Activated T-helper 17 cell treated with anti-CD3 and anti-CD28 coated beads, Interleukin-2, amount 50 U/mL, for 72 hours (primary cell): ENCODE data around the gene COPG2. TPM values are rescaled to one million over a fixed set of nuclear protein-coding genes. Genes with fewer than 3 reads are reported as not detected.
"Not testable (repeated sequence)": the region's sequence is repeated elsewhere in the genome, so short reads cannot be mapped to it uniquely, and the experiment has no call there.

Experiments used
- ATAC-seq: fragments of 150-1000 bp; cut with Tn5 transposase; replicated peaks from 2 replicates; pipeline ENCODE4 v1.10.0; 2021; ENCODE audit warnings: mild to moderate bottlenecking, moderate library complexity
- H3K27ac Mint-ChIP-seq: one replicate; pipeline ENCODE4 v1.8.0; 2022; ENCODE audit warnings: mixed read lengths
- H3K27me3 Mint-ChIP-seq: one replicate; pipeline ENCODE4 v1.8.0; 2022; ENCODE audit warnings: mixed read lengths
- H3K36me3 Mint-ChIP-seq: one replicate; pipeline ENCODE4 v1.8.0; 2022; ENCODE audit warnings: low read depth, mild to moderate bottlenecking, mixed read lengths
- H3K4me1 Mint-ChIP-seq: one replicate; pipeline ENCODE4 v1.8.0; 2022; ENCODE audit warnings: mixed read lengths
- H3K4me3 Mint-ChIP-seq: one replicate; pipeline ENCODE4 v1.8.0; 2022; ENCODE audit warnings: mild to moderate bottlenecking, mixed read lengths
- H3K9me3 Mint-ChIP-seq: one replicate; pipeline ENCODE4 v1.8.0; 2022; ENCODE audit warnings: mixed read lengths
- total RNA-seq, 2 donors: library from RNA; stranded (reverse); gene quantifications; one replicate each; pipeline ENCODE4 v1.2.3, GENCODE V29; 2022

COPG2 gene
- total RNA-seq, 2 donors from 2014 or later, result 27.3 to 31.2 TPM

- H3K9me3 Mint-ChIP-seq, result peaks cover 18% of the 10 kb centered on the region
- ATAC-seq, result peak; percentile 59
- no peaks in the 10 kb centered on the region for H3K27me3 Mint-ChIP-seq
- H3K36me3 Mint-ChIP-seq, result no peaks in the 10 kb centered on the region
- no peaks in the 10 kb centered on the region for H3K4me1 Mint-ChIP-seq
- H3K4me3 Mint-ChIP-seq, result no peak overlapping the region
- H3K27ac Mint-ChIP-seq, result no peak overlapping the region
These were observed 36.4 kb downstream of the COPG2 start for GRCh38 chr7:130632111-130632510.

- no peaks in the 10 kb centered on the region for H3K27me3 Mint-ChIP-seq
- no peaks in the 10 kb centered on the region for H3K36me3 Mint-ChIP-seq
- H3K4me1 Mint-ChIP-seq, result no peaks in the 10 kb centered on the region
- H3K9me3 Mint-ChIP-seq, result peaks cover 14% of the 10 kb centered on the region
- ATAC-seq, result no peak
- H3K27ac Mint-ChIP-seq, result no peak overlapping the region
- no peak overlapping the region for H3K4me3 Mint-ChIP-seq
These were observed 39.6 kb downstream of the COPG2 start for GRCh38 chr7:130628901-130629300.

- no peak overlapping the region for H3K4me3 Mint-ChIP-seq
- H3K9me3 Mint-ChIP-seq, result peaks cover 14% of the 10 kb centered on the region
- ATAC-seq, result peak; percentile 74
- H3K27ac Mint-ChIP-seq, result no peak overlapping the region
- H3K4me1 Mint-ChIP-seq, result no peaks in the 10 kb centered on the region
- no peaks in the 10 kb centered on the region for H3K36me3 Mint-ChIP-seq
- H3K27me3 Mint-ChIP-seq, result no peaks in the 10 kb centered on the region
These were observed 40.8 kb downstream of the COPG2 start for GRCh38 chr7:130627775-130628174.

GRCh38 chr7:130622866-130623265 is 45.7 kb downstream of the COPG2 start:
- no peak for ATAC-seq

GRCh38 chr7:130615583-130615982 is 53.0 kb downstream of the COPG2 start:
- Mint-ChIP-seq H3K9me3 (no peaks in the 10 kb centered on the region), H3K36me3 (peaks cover 63% of the 10 kb centered on the region), H3K27me3 (no peaks in the 10 kb centered on the region), H3K4me3 (no peak overlapping the region), H3K4me1 (no peaks in the 10 kb centered on the region), H3K27ac (no peak overlapping the region)
- ATAC-seq, result no peak

More at GRCh38 chr7:130622866-130623265, 45.7 kb downstream of the COPG2 start:
- no peaks in the 10 kb centered on the region for H3K27me3 Mint-ChIP-seq
- H3K4me1 Mint-ChIP-seq, result no peaks in the 10 kb centered on the region
- no peaks in the 10 kb centered on the region for H3K36me3 Mint-ChIP-seq
- peaks cover 14% of the 10 kb centered on the region for H3K9me3 Mint-ChIP-seq
- no peak overlapping the region for H3K4me3 Mint-ChIP-seq
- no peak overlapping the region for H3K27ac Mint-ChIP-seq

GRCh38 chr7:130614449-130614848 is 54.1 kb downstream of the COPG2 start:
- H3K27me3 Mint-ChIP-seq, result no peaks in the 10 kb centered on the region
- no peak overlapping the region for H3K4me3 Mint-ChIP-seq
- H3K36me3 Mint-ChIP-seq, result peaks cover 74% of the 10 kb centered on the region
- no peak overlapping the region for H3K27ac Mint-ChIP-seq
- no peak for ATAC-seq
- peaks cover under 1% of the 10 kb centered on the region for H3K9me3 Mint-ChIP-seq
- H3K4me1 Mint-ChIP-seq, result no peaks in the 10 kb centered on the region

GRCh38 chr7:130611218-130611617 is 57.3 kb downstream of the COPG2 start:
- Mint-ChIP-seq H3K36me3 (peaks cover 96% of the 10 kb centered on the region), H3K9me3 (peaks cover 4% of the 10 kb centered on the region), H3K4me1 (no peaks in the 10 kb centered on the region), H3K27ac (no peak overlapping the region), H3K4me3 (no peak overlapping the region), H3K27me3 (no peaks in the 10 kb centered on the region)
- ATAC-seq, result no peak

- ATAC-seq, H3K27me3 Mint-ChIP-seq, H3K27ac Mint-ChIP-seq, H3K4me3 Mint-ChIP-seq, H3K4me1 Mint-ChIP-seq, H3K9me3 Mint-ChIP-seq: not testable (repeated sequence)
- H3K36me3 Mint-ChIP-seq, result peaks cover 69% of the 10 kb centered on the region
These were observed 61.5 kb downstream of the COPG2 start for GRCh38 chr7:130607066-130607465.

GRCh38 chr7:130606161-130606560 is 62.4 kb downstream of the COPG2 start:
- no peak overlapping the region for H3K27ac Mint-ChIP-seq

GRCh38 chr7:130598056-130598455 is 70.5 kb downstream of the COPG2 start:
- Mint-ChIP-seq H3K36me3 (peaks cover 6% of the 10 kb centered on the region), H3K27me3 (no peaks in the 10 kb centered on the region), H3K27ac (no peak overlapping the region), H3K4me3 (no peak overlapping the region), H3K9me3 (no peaks in the 10 kb centered on the region), H3K4me1 (no peaks in the 10 kb centered on the region)
- no peak for ATAC-seq

More at GRCh38 chr7:130606161-130606560, 62.4 kb downstream of the COPG2 start:
- H3K9me3 Mint-ChIP-seq, result peaks cover 4% of the 10 kb centered on the region
- peaks cover 65% of the 10 kb centered on the region for H3K36me3 Mint-ChIP-seq
- no peak overlapping the region for H3K4me3 Mint-ChIP-seq
- no peaks in the 10 kb centered on the region for H3K27me3 Mint-ChIP-seq
- ATAC-seq, result no peak
- no peaks in the 10 kb centered on the region for H3K4me1 Mint-ChIP-seq

GRCh38 chr7:130595986-130596385 is 72.6 kb downstream of the COPG2 start:
- ATAC-seq, result no peak
- H3K27ac Mint-ChIP-seq, result no peak overlapping the region
- H3K4me1 Mint-ChIP-seq, result no peaks in the 10 kb centered on the region
- H3K27me3 Mint-ChIP-seq, result no peaks in the 10 kb centered on the region
- no peaks in the 10 kb centered on the region for H3K9me3 Mint-ChIP-seq
- H3K36me3 Mint-ChIP-seq, result no peaks in the 10 kb centered on the region
- no peak overlapping the region for H3K4me3 Mint-ChIP-seq

GRCh38 chr7:130593033-130593432 is 75.5 kb downstream of the COPG2 start:
- Mint-ChIP-seq H3K4me3 (no peak overlapping the region), H3K36me3 (no peaks in the 10 kb centered on the region)

GRCh38 chr7:130591464-130591863 is 77.1 kb downstream of the COPG2 start:
- H3K4me3 Mint-ChIP-seq, H3K4me1 Mint-ChIP-seq, ATAC-seq, H3K36me3 Mint-ChIP-seq, H3K27me3 Mint-ChIP-seq, H3K9me3 Mint-ChIP-seq, H3K27ac Mint-ChIP-seq: not testable (repeated sequence)

More at GRCh38 chr7:130593033-130593432, 75.5 kb downstream of the COPG2 start:
- no peaks in the 10 kb centered on the region for H3K27me3 Mint-ChIP-seq
- no peaks in the 10 kb centered on the region for H3K4me1 Mint-ChIP-seq
- H3K27ac Mint-ChIP-seq, result no peak overlapping the region
- ATAC-seq, result no peak
- H3K9me3 Mint-ChIP-seq, result no peaks in the 10 kb centered on the region

GRCh38 chr7:130585932-130586331 is 82.6 kb downstream of the COPG2 start:
- not testable (repeated sequence) for ATAC-seq, H3K9me3 Mint-ChIP-seq, H3K27ac Mint-ChIP-seq, H3K4me3 Mint-ChIP-seq, H3K36me3 Mint-ChIP-seq, H3K27me3 Mint-ChIP-seq, H3K4me1 Mint-ChIP-seq

- not testable (repeated sequence) for H3K4me1 Mint-ChIP-seq, H3K36me3 Mint-ChIP-seq, H3K4me3 Mint-ChIP-seq, H3K27me3 Mint-ChIP-seq, ATAC-seq, H3K27ac Mint-ChIP-seq
- H3K9me3 Mint-ChIP-seq, result peaks cover 13% of the 10 kb centered on the region
These were observed 93.4 kb downstream of the COPG2 start for GRCh38 chr7:130575110-130575509.

- Mint-ChIP-seq H3K9me3 (peaks cover 14% of the 10 kb centered on the region), H3K4me1 (peaks cover 11% of the 10 kb centered on the region)
- ATAC-seq, H3K27me3 Mint-ChIP-seq, H3K4me3 Mint-ChIP-seq, H3K36me3 Mint-ChIP-seq, H3K27ac Mint-ChIP-seq: not testable (repeated sequence)
These were observed 98.4 kb downstream of the COPG2 start for GRCh38 chr7:130570144-130570543.
